HG03097 (cell line): ENCODE data around the gene DCAF6.

Experiments
- ATAC-seq: cut with Tn5 transposase; IDR thresholded peaks from one replicate; pipeline ENCODE4 v1.9.1; 2021; ENCODE audit not compliant: unreplicated experiment, low FRiP score

The DCAF6 gene

DNA sequence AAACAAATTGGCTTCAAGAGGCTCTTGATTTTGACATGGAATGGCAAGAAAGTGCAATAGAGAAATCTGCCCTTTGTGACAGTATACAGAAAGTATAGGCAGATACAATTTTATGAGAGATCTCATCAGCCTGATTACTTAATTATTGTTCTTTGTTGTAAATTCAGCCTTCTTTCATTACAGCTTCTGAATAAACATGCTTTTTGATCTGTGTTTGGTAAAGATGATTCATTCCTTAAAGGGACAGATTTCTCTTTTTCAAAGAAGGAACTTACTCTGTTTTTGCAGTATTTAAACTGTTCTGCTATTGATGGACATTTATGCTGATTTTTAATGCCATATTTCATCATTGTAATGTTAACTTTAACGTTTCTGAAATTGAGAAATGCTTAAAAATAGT, 14.1 kb downstream of the DCAF6 start:
- no peak for ATAC-seq

DNA sequence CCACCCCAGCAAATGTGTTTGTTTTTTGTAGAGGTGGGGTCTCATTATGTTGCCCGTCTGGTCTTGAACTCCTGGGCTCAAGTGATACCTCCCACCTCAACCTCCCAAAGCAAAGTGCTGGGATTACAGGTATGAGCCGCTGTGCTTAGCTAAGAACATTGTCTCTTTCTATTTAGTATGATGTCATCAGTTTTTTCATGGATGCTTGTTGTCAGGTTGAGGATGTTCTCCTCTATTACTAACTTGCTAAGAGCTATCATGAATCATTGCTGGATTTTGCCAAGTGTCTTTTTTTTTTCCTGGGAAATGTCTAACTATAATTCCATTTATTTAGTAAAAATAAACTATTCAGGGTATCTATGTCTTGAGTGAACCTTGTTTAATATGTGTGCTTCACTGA, 19.4 kb downstream of the DCAF6 start:
- ATAC-seq = no peak

DNA sequence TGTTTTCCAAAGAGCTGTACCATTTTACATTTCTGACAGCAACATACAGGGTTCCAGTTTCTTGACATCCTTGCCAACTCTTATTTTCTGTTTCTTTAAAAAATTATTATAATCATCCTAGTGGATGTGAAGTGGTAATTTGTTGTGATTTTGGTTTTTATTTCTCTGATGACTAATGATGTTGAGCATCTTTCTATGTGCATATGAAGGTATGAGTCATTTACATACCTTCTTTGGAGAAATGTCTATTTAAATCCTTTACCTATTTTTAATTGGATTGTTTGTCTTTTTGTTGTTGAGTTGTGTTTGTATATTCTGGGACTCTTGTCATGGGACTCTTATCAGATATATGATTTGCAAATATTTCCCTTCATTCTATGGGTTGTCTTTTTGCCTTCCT, 21.2 kb downstream of the DCAF6 start:
- ATAC-seq = no peak

DNA sequence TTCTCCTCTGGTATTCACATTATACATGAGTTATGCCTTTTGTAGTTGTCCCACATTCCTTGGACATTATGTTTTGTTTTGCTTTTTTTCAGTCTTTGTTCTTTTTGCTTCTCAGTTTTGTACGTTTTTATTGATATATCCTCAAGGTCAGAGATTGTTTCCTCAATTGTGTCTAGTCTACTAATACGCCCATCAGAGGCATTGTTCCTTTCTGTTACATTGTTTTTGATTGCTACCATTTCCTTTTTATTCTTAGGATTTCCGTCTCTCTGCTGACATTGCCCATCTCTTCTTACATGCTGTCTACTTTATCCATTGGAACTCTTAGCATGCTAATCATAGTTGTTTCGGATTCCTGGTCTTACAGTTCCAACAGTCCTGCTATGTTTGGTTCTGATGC, 28.2 kb downstream of the DCAF6 start:
- no peak for ATAC-seq

DNA sequence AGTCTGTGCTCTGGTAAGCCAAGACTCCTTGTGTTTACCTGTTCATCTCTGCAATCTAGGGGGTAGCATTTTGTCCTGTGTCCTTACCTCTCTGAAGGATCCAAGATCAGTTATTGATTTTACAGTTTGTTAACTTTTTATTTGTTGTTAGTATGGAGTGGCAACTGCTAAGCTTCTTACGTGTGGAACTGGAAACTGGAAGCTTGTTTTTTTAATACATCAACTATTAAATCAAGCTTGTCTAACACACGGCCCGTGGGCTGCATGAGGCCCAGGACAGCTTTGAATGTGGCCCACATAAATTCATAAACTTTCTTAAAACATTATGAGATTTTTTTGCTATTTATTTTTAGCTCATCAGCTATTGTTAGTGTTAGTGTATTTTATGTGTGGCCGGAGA, 29.6 kb downstream of the DCAF6 start:
- ATAC-seq = no peak

DNA sequence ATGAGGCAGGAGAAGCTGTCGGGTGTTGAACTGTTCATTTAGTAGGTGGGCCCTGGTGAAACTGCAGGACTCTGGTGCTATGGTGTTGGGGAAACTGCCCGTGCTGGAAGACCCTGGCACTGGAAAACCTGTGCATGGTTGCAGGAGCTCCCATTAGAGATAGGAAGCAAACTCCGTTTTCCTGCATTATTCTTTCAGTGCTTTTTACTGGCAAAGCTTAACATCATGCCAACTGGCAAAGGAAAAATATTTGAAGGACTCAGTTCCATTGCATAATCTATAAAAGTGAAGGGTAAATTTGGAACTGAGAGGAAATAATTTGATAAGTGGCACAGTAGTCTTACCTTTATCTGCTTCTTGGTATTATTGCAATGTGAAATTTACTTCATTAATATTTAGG, 32.1 kb downstream of the DCAF6 start:
- no peak for ATAC-seq

DNA sequence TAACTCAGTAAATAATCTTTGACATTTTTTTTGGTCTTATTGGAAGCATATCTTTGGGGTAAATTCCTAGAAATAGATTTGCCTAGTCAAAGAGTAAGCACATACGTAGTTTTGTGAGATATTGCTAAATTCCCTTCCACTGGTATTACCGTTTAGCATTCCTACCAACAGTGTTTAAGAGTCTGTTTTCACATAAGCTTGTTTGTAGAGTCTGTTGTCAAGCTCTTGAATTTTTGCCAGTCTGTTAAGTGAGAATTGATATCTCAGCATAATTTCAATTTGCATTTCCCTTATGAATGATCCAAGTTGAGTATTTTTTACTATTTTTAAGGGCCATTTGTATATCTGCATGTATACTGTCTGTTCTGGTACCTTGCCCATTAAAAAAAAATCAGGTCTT, 37.3 kb downstream of the DCAF6 start:
- ATAC-seq = no peak

DNA sequence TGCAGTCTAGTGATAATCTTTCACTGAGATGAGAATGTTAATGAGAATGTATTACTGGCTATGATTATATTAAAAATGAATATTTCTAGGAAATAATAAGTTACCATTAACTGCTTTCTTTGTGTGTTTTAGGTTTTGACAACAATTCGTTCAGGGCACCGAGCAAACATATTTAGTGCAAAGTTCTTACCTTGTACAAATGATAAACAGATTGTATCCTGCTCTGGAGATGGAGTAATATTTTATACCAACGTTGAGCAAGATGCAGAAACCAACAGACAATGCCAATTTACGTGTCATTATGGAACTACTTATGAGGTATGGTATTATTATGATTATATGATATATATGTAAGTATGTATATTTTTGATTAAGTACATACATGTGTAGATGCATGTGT, 38.2 kb downstream of the DCAF6 start:
- ATAC-seq = no peak

DNA sequence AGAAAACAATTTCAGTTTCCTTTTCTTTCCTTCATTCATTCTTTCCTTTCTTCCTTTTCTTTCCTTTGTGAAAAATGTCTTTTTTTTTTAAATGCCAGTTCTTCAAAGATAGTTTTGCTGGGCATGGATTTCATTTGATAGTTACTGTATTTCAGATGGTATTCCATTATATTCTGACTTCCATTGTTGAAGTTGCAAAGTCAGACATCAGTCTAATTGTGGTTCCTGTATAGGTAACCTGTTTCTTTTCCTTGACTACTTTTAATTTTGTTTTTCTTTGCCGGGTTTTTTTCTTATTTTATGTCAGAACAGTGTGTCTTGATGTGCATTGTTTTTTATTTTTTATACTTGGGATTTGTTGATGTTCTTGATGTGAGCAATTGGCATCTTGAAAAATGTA, 40.8 kb downstream of the DCAF6 start:
- ATAC-seq = no peak

DNA sequence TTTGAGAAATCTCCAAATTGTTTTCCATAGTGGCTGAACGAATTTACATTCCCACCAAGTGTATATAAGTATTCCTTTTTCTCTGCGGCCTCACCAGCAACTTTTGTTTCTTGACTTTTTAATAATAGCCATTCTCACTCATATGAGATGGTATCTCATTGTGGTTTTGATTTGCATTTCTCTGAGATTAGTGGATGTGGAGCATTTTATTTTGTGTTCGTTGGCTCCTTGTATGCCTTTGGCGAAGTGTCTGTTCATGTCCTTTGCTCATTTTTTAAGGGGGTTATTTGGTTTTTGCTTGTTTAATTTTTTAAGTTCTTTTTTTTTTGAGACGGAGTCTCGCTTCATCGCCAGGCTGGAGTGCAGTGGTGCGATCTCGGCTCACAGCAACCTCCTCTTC, 45.5 kb downstream of the DCAF6 start:
- ATAC-seq = no peak

DNA sequence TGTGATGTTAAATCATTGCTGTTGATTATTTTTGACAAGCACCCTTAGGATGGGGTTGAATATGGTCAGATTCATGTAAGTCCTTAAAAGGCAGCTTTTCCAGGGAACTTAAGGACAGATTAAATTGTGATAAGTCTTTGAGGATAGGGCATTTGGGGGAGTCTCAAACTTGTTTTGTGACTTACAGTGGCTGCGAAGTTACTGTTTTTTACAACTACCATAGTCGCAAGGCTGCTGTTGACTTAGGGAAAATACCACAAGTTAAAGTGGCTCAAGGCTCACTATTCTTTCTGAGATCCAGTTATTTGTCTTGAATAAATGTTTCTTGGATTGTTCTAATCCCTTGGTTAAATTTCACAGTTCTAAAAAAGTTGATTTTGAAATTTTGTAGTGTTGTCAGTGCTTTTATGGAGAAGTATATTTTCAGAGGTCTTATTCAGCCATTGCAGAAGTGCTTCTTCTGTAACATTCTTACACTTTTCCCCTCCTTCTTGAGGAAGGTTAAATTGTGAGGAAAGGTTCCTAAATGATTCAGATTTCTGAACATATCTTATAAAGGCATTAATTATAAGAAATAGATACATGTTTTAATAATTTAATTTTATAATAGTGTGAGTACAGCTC, 47.4 kb downstream of the DCAF6 start:
- ATAC-seq = no peak

DNA sequence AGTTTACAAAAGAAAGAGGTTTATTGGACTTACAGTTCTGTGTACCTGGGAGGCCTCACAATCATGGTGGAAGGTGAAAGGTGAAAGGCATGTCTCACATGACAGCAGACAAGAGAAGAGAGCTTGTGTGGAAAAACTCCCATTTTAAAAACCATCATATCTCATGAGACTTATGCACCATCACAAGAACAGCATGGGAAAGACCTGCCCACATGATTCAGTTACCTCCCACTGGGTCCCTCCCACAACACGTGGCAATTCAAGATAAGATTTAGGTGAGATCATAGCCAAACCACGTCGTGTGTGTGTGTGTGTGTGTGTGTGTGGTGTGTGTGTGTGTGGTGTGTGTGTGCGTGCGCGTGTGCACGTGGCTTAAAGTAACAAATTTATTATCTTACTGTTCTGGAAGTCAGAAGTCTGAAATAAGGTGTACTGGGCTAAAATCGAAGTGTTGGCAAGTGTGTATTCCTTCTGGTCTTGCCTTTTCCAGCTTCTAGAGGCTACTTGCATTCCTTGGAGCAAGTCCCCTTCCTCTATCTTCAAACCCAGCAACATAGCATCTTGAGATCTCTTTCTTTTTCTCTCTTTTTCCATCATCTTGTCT, 48.5 kb downstream of the DCAF6 start:
- ATAC-seq = no peak

DNA sequence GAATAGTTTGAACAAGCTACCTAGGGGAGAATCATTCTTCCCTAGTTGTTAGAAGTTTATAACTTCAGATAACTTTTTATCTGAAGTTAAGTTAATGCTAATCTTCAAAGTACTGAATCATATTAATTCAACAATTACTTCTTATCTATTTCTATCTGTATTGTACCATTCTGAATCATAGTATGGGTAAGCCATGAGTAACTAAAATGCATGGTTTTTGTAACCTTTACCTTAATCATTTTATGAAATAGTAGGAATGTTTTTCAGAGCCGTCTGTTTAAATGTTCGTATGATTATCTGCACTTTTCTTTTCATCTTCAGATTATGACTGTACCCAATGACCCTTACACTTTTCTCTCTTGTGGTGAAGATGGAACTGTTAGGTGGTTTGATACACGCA, 50.7 kb downstream of the DCAF6 start:
- no peak for ATAC-seq

DNA sequence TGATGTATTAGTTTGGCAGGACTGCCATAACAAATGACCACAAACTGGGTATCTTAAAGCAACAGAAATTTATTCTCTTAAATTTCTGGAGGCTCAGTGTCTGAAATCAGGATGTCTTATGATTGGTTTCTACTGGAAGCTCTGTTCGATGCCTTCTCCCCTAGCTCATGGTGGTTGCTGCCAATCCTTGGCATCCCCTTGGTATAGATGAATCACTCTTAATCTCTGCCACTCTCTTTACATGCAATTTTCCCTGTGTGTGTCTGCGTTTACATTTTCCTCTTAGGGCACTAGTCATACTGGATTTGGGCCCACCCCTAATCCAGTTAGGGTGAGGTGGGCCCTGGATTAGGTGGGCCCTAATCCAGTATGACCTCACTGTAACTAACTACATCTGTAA, 55.1 kb downstream of the DCAF6 start:
- no peak for ATAC-seq

DNA sequence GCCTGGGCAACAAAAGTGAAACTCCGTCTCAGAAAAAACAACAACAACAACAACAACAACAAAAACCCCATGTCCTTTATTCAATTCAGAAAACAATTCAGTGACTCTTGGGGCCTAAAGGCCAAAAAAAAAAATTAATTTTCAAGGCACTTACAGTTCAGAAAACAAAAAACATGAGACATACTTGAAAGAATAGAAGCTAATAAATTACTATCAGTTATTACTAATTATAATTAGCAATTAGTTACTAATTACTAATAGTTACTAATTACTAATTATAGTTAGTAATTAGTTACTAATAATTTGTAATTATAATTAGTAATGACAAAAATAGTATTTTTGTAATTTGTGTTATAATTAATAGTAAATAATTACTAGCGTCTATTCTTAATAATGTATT, 57.2 kb downstream of the DCAF6 start:
- ATAC-seq = no peak

DNA sequence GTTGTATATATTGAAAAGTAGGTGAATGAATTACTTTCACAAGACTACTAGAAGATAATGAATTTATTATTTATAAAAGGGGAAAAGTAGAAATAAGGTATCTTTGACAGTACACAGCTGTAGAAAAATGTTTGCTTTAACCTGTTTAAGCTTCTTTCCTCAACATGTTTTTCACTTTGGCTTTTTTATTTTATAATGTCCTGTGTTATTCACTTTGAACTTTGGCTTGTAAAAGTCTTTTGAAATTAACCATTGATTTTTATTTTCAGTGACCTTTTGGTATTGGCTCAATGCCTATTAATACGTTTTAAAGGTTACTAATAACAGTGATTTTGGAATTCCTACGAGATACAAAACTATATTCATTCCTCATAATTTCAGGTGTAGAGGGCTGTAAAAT, 58.1 kb downstream of the DCAF6 start:
- ATAC-seq = no peak

DNA sequence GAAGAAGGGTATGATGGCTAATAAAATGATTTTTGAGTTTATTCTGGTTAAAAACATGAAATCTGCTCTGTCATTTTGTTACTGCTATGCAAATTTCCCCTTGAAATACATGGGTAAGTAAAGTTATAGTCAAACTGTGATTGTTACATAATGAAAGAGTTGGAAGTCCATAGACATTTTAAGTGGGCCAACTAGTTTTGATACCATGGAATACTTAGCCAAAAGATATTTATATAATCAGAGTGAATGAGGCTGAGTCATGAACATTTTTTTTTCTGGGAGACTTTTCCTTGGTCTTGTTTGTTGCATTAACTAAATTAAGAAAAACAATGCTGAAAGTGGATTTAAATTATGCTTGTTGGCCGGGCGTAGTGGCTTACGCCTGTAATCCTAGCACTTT, 58.6 kb downstream of the DCAF6 start:
- ATAC-seq = no peak

DNA sequence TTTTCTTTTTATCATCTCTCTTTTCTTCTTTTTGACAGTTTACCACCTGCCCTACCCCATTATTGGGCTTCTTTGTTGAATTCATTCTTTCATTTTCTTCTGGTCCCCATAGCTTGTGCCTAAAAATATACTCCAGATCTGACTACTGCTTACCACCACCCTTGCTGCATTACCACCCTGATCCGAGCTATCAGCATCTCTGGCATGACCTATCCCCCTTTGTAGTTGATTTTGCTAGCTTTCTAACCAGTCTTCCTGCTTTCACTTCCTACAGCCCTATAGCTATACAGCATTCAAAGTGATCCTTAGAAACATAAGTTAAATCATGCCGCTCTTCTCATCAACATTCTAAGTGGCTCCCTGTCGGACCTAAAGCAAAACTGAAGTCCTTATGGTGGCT, 59.8 kb downstream of the DCAF6 start:
- ATAC-seq = no peak

DNA sequence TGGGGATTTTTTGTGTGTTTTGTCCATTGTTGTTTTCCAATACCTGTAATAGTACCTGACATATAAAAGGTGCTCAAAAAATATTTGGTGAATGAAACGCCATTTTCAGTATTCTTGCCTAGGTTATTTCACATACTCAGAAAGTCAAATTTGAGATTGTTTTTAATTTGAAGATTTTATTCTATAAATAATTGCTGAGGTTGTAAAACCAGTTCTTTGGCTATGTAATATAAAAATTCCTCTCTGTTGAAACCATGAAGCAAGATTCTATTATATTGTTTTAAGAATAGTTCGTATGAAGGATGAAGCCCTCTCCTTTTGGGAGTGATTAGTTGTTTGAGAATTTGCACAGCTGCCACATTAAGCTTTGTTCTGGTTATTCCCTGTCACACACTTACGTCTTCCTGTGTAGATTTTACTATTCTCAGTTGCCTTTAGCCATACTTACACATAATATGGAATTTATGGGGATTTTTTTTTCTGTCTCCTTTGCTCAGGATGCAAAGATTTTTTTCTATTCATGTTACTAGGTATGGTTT, 60.6 kb downstream of the DCAF6 start:
- ATAC-seq = no peak

DNA sequence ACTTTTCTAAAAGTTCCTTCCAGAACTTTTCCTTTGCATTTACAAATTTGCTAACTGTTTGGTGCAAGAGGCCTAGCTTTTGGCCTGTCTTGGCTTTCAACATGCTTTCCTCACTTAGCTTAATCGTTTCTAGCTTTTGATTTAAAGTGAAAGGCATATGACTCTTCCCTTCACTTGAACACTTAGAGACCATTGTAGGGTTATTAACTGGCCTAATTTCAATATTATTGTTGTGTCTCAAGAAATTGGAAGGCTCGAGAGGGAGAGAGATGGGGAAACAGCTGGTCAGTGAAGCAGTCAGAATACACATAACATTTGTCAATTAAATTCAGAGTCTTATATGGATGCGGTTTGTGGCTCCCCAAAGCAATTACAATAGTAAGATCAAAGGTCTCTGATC, 63.4 kb downstream of the DCAF6 start:
- no peak for ATAC-seq

DNA sequence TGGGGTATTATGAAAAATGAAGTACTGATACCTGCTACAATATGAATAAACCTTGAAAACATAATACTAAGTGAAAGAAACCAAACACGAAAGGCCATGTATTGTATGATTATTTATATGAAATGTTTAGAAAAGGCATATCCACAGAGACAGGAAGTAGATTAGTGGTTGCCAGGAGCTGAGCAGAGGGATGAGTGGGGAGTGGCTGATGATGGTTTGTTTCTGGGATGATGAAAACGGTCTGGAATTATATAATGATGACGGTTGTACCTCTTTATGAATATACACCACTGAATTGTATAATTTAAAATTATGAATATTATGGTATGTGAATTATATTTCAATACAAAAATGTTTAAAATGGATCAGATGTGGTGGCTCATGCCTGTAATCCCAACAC, 64.2 kb downstream of the DCAF6 start:
- no peak for ATAC-seq

DNA sequence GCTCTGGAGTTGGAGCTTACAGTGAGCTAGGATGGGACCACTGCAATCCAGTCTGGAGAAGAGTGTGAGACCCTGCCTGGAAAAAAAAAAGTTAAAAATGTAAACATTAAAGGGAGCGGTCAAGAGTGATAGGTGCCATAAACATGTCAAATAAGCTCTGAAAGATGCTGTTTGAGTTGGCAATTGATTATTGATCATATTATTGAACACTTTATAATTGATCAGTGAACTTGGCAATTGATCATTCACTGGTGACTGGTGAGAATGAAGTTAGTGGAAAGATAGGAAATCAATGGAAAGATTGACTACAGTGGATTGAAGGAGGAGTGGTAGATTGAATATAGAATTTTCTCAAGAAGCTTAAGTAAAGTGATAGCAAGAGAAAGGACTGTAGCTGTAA, 64.7 kb downstream of the DCAF6 start:
- ATAC-seq = no peak

DNA sequence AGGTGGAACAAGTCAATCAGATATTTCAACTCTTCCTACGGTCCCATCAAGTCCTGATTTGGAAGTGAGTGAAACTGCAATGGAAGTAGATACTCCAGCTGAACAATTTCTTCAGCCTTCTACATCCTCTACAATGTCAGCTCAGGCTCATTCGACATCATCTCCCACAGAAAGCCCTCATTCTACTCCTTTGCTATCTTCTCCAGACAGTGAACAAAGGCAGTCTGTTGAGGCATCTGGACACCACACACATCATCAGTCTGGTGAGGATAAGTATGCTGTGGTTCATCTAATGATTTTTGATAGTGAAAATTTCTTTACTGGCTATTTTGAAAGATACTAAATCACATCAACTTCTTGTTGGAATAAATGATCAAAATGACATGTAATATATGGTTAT, 68.0 kb downstream of the DCAF6 start:
- no peak for ATAC-seq
